ENCODE results near the gene ADIRF. TPM values are rescaled to one million over a fixed set of nuclear protein-coding genes. Genes with fewer than 3 reads are reported as not detected.

ADIRF gene
- total RNA-seq, 2 experiments from 2014 or later = not detected

GRCh38 chr10:86959737-86960002 is 8.6 kb upstream of the ADIRF start:
- DNase-seq (ENCODE audit: low spot score) = no peak
- H3K4me3 ChIP-seq (ENCODE audit: low read depth, low read length, poor library complexity, severe bottlenecking) = no peak overlapping the region
- BruUV-seq (replicated peaks) = no TSS peak
- no peaks in the 10 kb centered on the region for H3K4me1 ChIP-seq (ENCODE audit: insufficient read depth, low read length, poor library complexity, severe bottlenecking)
- POLR2A ChIA-PET = interaction anchor here (0.6 kb wide), 1 partner anchor 1102 kb away, joined by 6 read pairs; no protein-coding TSS in a partner anchor
- TF ChIP-seq EZH2phosphoT487 (IDR thresholded peaks at IDR 0.05; ENCODE audit: borderline replicate concordance, low read depth, low read length) (no peak), CTCF (conservative IDR thresholded peaks at IDR 0.05; ENCODE audit: low read length) (no peak)
- H2AFZ ChIP-seq (ENCODE audit: low read length) = no peak overlapping the region
- H3K27ac ChIP-seq (ENCODE audit: low read depth, low read length, poor library complexity, severe bottlenecking) = no peak overlapping the region
- no peaks in the 10 kb centered on the region for H3K79me2 ChIP-seq (ENCODE audit: insufficient read depth, low read depth, low read length)
- H3K9me2 ChIP-seq (ENCODE audit: insufficient read depth, low read length) = no peaks in the 10 kb centered on the region
- no peak overlapping the region for H3K4me2 ChIP-seq (ENCODE audit: low read length)
- no peaks in the 10 kb centered on the region for H4K20me1 ChIP-seq (ENCODE audit: insufficient read depth, low read length)
- H3K9me3 ChIP-seq (ENCODE audit: low read length) = no peaks in the 10 kb centered on the region
- CTCF ChIA-PET (ENCODE audit: unreplicated experiment) = no interaction called here
- H3K36me3 ChIP-seq (ENCODE audit: insufficient read depth, low read length) = no peaks in the 10 kb centered on the region
- intact Hi-C loops (cut with micrococcal nuclease; ENCODE audit: unreplicated experiment) = loop anchor here (10.0 kb wide), 1 partner anchor 245 kb away; no protein-coding TSS in a partner anchor

GRCh38 chr10:86960003-86960862 is 8.0 kb upstream of the ADIRF start:
- Histone ChIP-seq H2AFZ (ENCODE audit: low read length) (no peak overlapping the region), H3K4me1 (ENCODE audit: insufficient read depth, low read length, poor library complexity, severe bottlenecking) (no peaks in the 10 kb centered on the region), H3K4me3 (ENCODE audit: low read depth, low read length, poor library complexity, severe bottlenecking) (no peak overlapping the region), H4K20me1 (ENCODE audit: insufficient read depth, low read length) (no peaks in the 10 kb centered on the region), H3K36me3 (ENCODE audit: insufficient read depth, low read length) (no peaks in the 10 kb centered on the region), H3K79me2 (ENCODE audit: insufficient read depth, low read depth, low read length) (no peaks in the 10 kb centered on the region), H3K27ac (ENCODE audit: low read depth, low read length, poor library complexity, severe bottlenecking) (no peak overlapping the region), H3K4me2 (ENCODE audit: low read length) (no peak overlapping the region), H3K9me2 (ENCODE audit: insufficient read depth, low read length) (no peaks in the 10 kb centered on the region), H3K9me3 (ENCODE audit: low read length) (no peaks in the 10 kb centered on the region)
- BruUV-seq (replicated peaks) = no TSS peak
- CTCF ChIA-PET (ENCODE audit: unreplicated experiment) = no interaction called here
- intact Hi-C loops (cut with micrococcal nuclease; ENCODE audit: unreplicated experiment) = loop anchor here (10.0 kb wide), 1 partner anchor 245 kb away; no protein-coding TSS in a partner anchor
- DNase-seq (ENCODE audit: low spot score) = peak; percentile 66
- POLR2A ChIA-PET = interaction anchor here (0.6 kb wide), 1 partner anchor 1102 kb away, joined by 6 read pairs; no protein-coding TSS in a partner anchor
- TF ChIP-seq EZH2phosphoT487 (IDR thresholded peaks at IDR 0.05; ENCODE audit: borderline replicate concordance, low read depth, low read length) (no peak), CTCF (conservative IDR thresholded peaks at IDR 0.05; ENCODE audit: low read length) (peak; percentile 81)

GRCh38 chr10:86960863-86961434 is 7.3 kb upstream of the ADIRF start:
- ChIA-PET POLR2A (no interaction called here), CTCF (ENCODE audit: unreplicated experiment) (no interaction called here)
- DNase-seq (ENCODE audit: low spot score) = no peak
- no peak overlapping the region for H2AFZ ChIP-seq (ENCODE audit: low read length)
- intact Hi-C loops (cut with micrococcal nuclease; ENCODE audit: unreplicated experiment) = loop anchor here (10.0 kb wide), 1 partner anchor 246 kb away; no protein-coding TSS in a partner anchor
- H3K4me2 ChIP-seq (ENCODE audit: low read length) = no peak overlapping the region
- no peaks in the 10 kb centered on the region for H3K9me2 ChIP-seq (ENCODE audit: insufficient read depth, low read length)
- BruUV-seq (replicated peaks) = no TSS peak
- H3K27ac ChIP-seq (ENCODE audit: low read depth, low read length, poor library complexity, severe bottlenecking) = no peak overlapping the region
- H3K36me3 ChIP-seq (ENCODE audit: insufficient read depth, low read length) = no peaks in the 10 kb centered on the region
- H3K4me1 ChIP-seq (ENCODE audit: insufficient read depth, low read length, poor library complexity, severe bottlenecking) = no peaks in the 10 kb centered on the region
- no peaks in the 10 kb centered on the region for H4K20me1 ChIP-seq (ENCODE audit: insufficient read depth, low read length)
- H3K4me3 ChIP-seq (ENCODE audit: low read depth, low read length, poor library complexity, severe bottlenecking) = no peak overlapping the region
- no peak for TF ChIP-seq CTCF (conservative IDR thresholded peaks at IDR 0.05; ENCODE audit: low read length)
- TF ChIP-seq EZH2phosphoT487 (IDR thresholded peaks at IDR 0.05; ENCODE audit: borderline replicate concordance, low read depth, low read length) = no peak
- H3K79me2 ChIP-seq (ENCODE audit: insufficient read depth, low read depth, low read length) = no peaks in the 10 kb centered on the region
- H3K9me3 ChIP-seq (ENCODE audit: low read length) = no peaks in the 10 kb centered on the region
